Astrocyte (in vitro differentiated cells and primary cell): Measurements from ENCODE around the gene RAB11FIP3. TPM values are rescaled to one million over a fixed set of nuclear protein-coding genes. Genes with fewer than 3 reads are reported as not detected.

Experiments
- DNase-seq: peaks from one replicate; pipeline ENCODE4 v3.0.0-alpha.2; 2010; ENCODE audit warnings: low read depth
- FAIRE-seq: peaks from 2 replicates; lab custom pipeline; 2011; peaks lifted over from hg19 to GRCh38; lab: Jason Lieb, UNC
- H2AFZ ChIP-seq: 2 replicates; pipeline ENCODE4 v1.6.0; 2012; ENCODE audit warnings: low read depth, low read length, inconsistent platforms
- H3K27ac ChIP-seq: 2 replicates; pipeline ENCODE4 v1.5.1; 2011; ENCODE audit warnings: low read depth, low read length, inconsistent platforms
- H3K27me3 ChIP-seq: 2 replicates; pipeline ENCODE4 v1.6.0; 2011; ENCODE audit warnings: low read length, inconsistent platforms; ENCODE audit not compliant: insufficient read depth
- H3K36me3 ChIP-seq: 2 replicates; pipeline ENCODE4 v1.5.1; 2011; ENCODE audit warnings: low read length, inconsistent platforms; ENCODE audit not compliant: insufficient read depth
- H3K4me1 ChIP-seq: 2 replicates; pipeline ENCODE4 v1.5.1; 2011; ENCODE audit warnings: low read length, inconsistent platforms; ENCODE audit not compliant: insufficient read depth
- H3K4me2 ChIP-seq: 2 replicates; pipeline ENCODE4 v1.6.0; 2012; ENCODE audit warnings: low read length, inconsistent platforms
- H3K4me3 ChIP-seq: 2 replicates; pipeline ENCODE4 v1.5.1; 2011; ENCODE audit warnings: low read depth, mild to moderate bottlenecking, low read length, inconsistent platforms; ENCODE audit not compliant: insufficient read depth
- H3K79me2 ChIP-seq: 2 replicates; pipeline ENCODE4 v1.6.0; 2012; ENCODE audit warnings: mild to moderate bottlenecking, low read length, inconsistent platforms; ENCODE audit not compliant: insufficient read depth
- H3K9ac ChIP-seq: 2 replicates; pipeline ENCODE4 v1.6.0; 2012; ENCODE audit warnings: mild to moderate bottlenecking, low read length, inconsistent platforms
- H3K9me3 ChIP-seq: 2 replicates; pipeline ENCODE4 v1.5.1; 2012; ENCODE audit warnings: low read depth, mild to moderate bottlenecking, low read length, inconsistent platforms; ENCODE audit not compliant: insufficient read depth
- H4K20me1 ChIP-seq: 2 replicates; pipeline ENCODE4 v1.6.0; 2012; ENCODE audit warnings: low read length, inconsistent platforms; ENCODE audit not compliant: insufficient read depth
- H3K27ac Mint-ChIP-seq: one replicate; pipeline ENCODE4 v1.8.0; 2021; ENCODE audit warnings: mild to moderate bottlenecking, mixed read lengths; ENCODE audit not compliant: unreplicated experiment
- H3K27me3 Mint-ChIP-seq: one replicate; pipeline ENCODE4 v1.8.0; 2021; ENCODE audit warnings: low read depth, mixed read lengths; ENCODE audit not compliant: unreplicated experiment
- H3K36me3 Mint-ChIP-seq: one replicate; pipeline ENCODE4 v1.8.0; 2021; ENCODE audit warnings: low read depth, mixed read lengths; ENCODE audit not compliant: unreplicated experiment
- H3K4me1 Mint-ChIP-seq: one replicate; pipeline ENCODE4 v1.8.0; 2021; ENCODE audit warnings: low read depth, mixed read lengths; ENCODE audit not compliant: unreplicated experiment
- H3K4me3 Mint-ChIP-seq: one replicate; pipeline ENCODE4 v1.8.0; 2021; ENCODE audit warnings: mild to moderate bottlenecking, moderate library complexity, mixed read lengths; ENCODE audit not compliant: unreplicated experiment
- H3K9me3 Mint-ChIP-seq: one replicate; pipeline ENCODE4 v1.8.0; 2021; ENCODE audit warnings: mild to moderate bottlenecking, mixed read lengths; ENCODE audit not compliant: unreplicated experiment
- CTCF ChIP-seq: IDR thresholded peaks from 2 replicates; pipeline ENCODE4 v1.5.1; 2011; ENCODE audit warnings: low read depth, mild to moderate bottlenecking, inconsistent platforms, low read length, moderate library complexity; ENCODE audit not compliant: insufficient read depth
- EZH2 ChIP-seq: IDR thresholded peaks from 2 replicates; pipeline ENCODE4 v1.6.1; 2012; ENCODE audit warnings: mild to moderate bottlenecking, low read length, inconsistent platforms; ENCODE audit not compliant: insufficient read depth
- total RNA-seq: library from RNA; stranded (reverse); gene quantifications from 2 replicates; pipeline ENCODE4 v1.2.1, GENCODE V29; 2021

The RAB11FIP3 gene
- total RNA-seq, 1 donor from 2014 or later, result 21.2 TPM

- DNase-seq (no peak), FAIRE-seq (no peak)
- Histone ChIP-seq H3K4me2 (no peak overlapping the region), H3K36me3 (no peaks in the 10 kb centered on the region), H3K4me1 (peaks cover 30% of the 10 kb centered on the region), H3K27ac (no peak overlapping the region), H3K27me3 (no peaks in the 10 kb centered on the region), H3K9ac (no peak overlapping the region), H4K20me1 (peaks cover 95% of the 10 kb centered on the region), H3K4me3 (no peak overlapping the region), H3K79me2 (peaks cover 98% of the 10 kb centered on the region), H2AFZ (no peak overlapping the region), H3K9me3 (no peaks in the 10 kb centered on the region)
- no peak overlapping the region for H3K4me3 Mint-ChIP-seq
- TF ChIP-seq CTCF (no peak), EZH2 (no peak)
- H3K27ac Mint-ChIP-seq, result no peak overlapping the region
- no peaks in the 10 kb centered on the region for H3K9me3 Mint-ChIP-seq
- H3K36me3 Mint-ChIP-seq, result no peaks in the 10 kb centered on the region
- peaks cover 3% of the 10 kb centered on the region for H3K4me1 Mint-ChIP-seq
- H3K27me3 Mint-ChIP-seq, result no peaks in the 10 kb centered on the region
Observed at GRCh38 chr16:533391-534123, 108.1 kb downstream of the RAB11FIP3 start.

GRCh38 chr16:534135-534534 lies 108.7 kb downstream of the RAB11FIP3 start:
- H3K9ac ChIP-seq, result no peak overlapping the region
- Mint-ChIP-seq H3K27ac (no peak overlapping the region), H3K27me3 (no peaks in the 10 kb centered on the region), H3K36me3 (no peaks in the 10 kb centered on the region), H3K4me1 (peaks cover 3% of the 10 kb centered on the region), H3K4me3 (no peak overlapping the region), H3K9me3 (no peaks in the 10 kb centered on the region)
- H3K4me3 ChIP-seq, result no peak overlapping the region
- no peaks in the 10 kb centered on the region for H3K36me3 ChIP-seq
- no peak for TF ChIP-seq CTCF
- no peak for TF ChIP-seq EZH2
- H3K79me2 ChIP-seq, result peaks cover 97% of the 10 kb centered on the region
- peaks cover 25% of the 10 kb centered on the region for H3K4me1 ChIP-seq
- H3K9me3 ChIP-seq, result no peaks in the 10 kb centered on the region
- peaks cover 94% of the 10 kb centered on the region for H4K20me1 ChIP-seq
- no peak for FAIRE-seq
- H3K27me3 ChIP-seq, result no peaks in the 10 kb centered on the region
- DNase-seq, result no peak
- H3K27ac ChIP-seq, result no peak overlapping the region
- no peak overlapping the region for H3K4me2 ChIP-seq
- H2AFZ ChIP-seq, result no peak overlapping the region

GRCh38 chr16:534856-535445 lies 109.5 kb downstream of the RAB11FIP3 start:
- H3K27ac Mint-ChIP-seq, result no peak overlapping the region
- peaks cover 94% of the 10 kb centered on the region for H4K20me1 ChIP-seq

More at GRCh38 chr16:534856-535445, 109.5 kb downstream of the RAB11FIP3 start:
- Histone ChIP-seq H3K4me2 (peak overlapping the region; percentile 72), H3K4me1 (peaks cover 25% of the 10 kb centered on the region), H3K79me2 (peaks cover 97% of the 10 kb centered on the region), H2AFZ (no peak overlapping the region), H3K4me3 (no peak overlapping the region), H3K9me3 (no peaks in the 10 kb centered on the region), H3K27me3 (no peaks in the 10 kb centered on the region), H3K27ac (no peak overlapping the region), H3K9ac (peak overlapping the region; percentile 41), H3K36me3 (no peaks in the 10 kb centered on the region)
- Mint-ChIP-seq H3K9me3 (no peaks in the 10 kb centered on the region), H3K4me3 (no peak overlapping the region), H3K4me1 (peaks cover 1% of the 10 kb centered on the region), H3K36me3 (no peaks in the 10 kb centered on the region), H3K27me3 (no peaks in the 10 kb centered on the region)
- TF ChIP-seq CTCF, result no peak
- TF ChIP-seq EZH2, result no peak
- DNase-seq (no peak), FAIRE-seq (no peak)
